Measurements from ENCODE around the gene MAPT.

GRCh38 chr17:46036491-46036890 lies 142.1 kb downstream of the MAPT start:
- TF ChIP-seq CTCF (IDR thresholded peaks at IDR 0.05; ENCODE audit: low read depth, low read length, poor library complexity, severe bottlenecking), result no peak
- TF ChIP-seq EZH2phosphoT487 (IDR thresholded peaks at IDR 0.05; ENCODE audit: borderline replicate concordance, low read length), result no peak
